Fibroblast of lung (primary cell): ENCODE results near the gene CHFR. TPM values are rescaled to one million over a fixed set of nuclear protein-coding genes. Genes with fewer than 3 reads are reported as not detected.

Source experiments
- DNase-seq, 2 donors: peaks; one replicate each; pipeline versions ENCODE4 v3.0.0 to v3.0.0-alpha.2; 2010; ENCODE audit warnings: low read depth in 2 of 2
- H2AFZ ChIP-seq: 2 replicates; pipeline ENCODE4 v1.5.1; 2012; ENCODE audit warnings: low read length, control low read depth, inconsistent platforms
- H3K27ac ChIP-seq: 2 replicates; pipeline ENCODE4 v1.5.1; 2011; ENCODE audit warnings: low read length, control low read depth; ENCODE audit not compliant: insufficient read depth
- H3K27me3 ChIP-seq: 2 replicates; pipeline ENCODE4 v1.5.1; 2011; ENCODE audit warnings: mild to moderate bottlenecking, low read length; ENCODE audit not compliant: control insufficient read depth, insufficient read depth
- H3K36me3 ChIP-seq: 2 replicates; pipeline ENCODE4 v1.5.1; 2011; ENCODE audit warnings: low read length; ENCODE audit not compliant: control insufficient read depth, insufficient read depth
- H3K4me1 ChIP-seq: 2 replicates; pipeline ENCODE4 v1.5.1; 2011; ENCODE audit warnings: low read length; ENCODE audit not compliant: control insufficient read depth, insufficient read depth; ENCODE audit errors: extremely low read depth
- H3K4me2 ChIP-seq: 2 replicates; pipeline ENCODE4 v1.5.1; 2011; ENCODE audit warnings: low read length, control low read depth; ENCODE audit not compliant: insufficient read depth; ENCODE audit errors: extremely low read depth
- H3K4me3 ChIP-seq, 4 experiments: fragments of 200-600 bp in 1 of 4; sonication (generic) in 1 of 4; replicated peaks in 1 of 4; 2 replicates each; pipeline ENCODE4 v1.5.1; 2011 to 2016; ENCODE audit warnings: low read length in 4 of 4, low read depth in 3 of 4, mild to moderate bottlenecking in 3 of 4, control low read depth in 2 of 4, inconsistent platforms in 1 of 4, mixed read lengths in 1 of 4; ENCODE audit not compliant: insufficient read depth in 1 of 4; ENCODE audit errors: control extremely low read depth in 1 of 4
- H3K79me2 ChIP-seq: 2 replicates; pipeline ENCODE4 v1.5.1; 2012; ENCODE audit warnings: mild to moderate bottlenecking, low read length, inconsistent platforms; ENCODE audit not compliant: control insufficient read depth, insufficient read depth
- H3K9ac ChIP-seq: 2 replicates; pipeline ENCODE4 v1.5.1; 2011; ENCODE audit warnings: mild to moderate bottlenecking, low read length, control low read depth; ENCODE audit not compliant: insufficient read depth
- H3K9me3 ChIP-seq: 2 replicates; pipeline ENCODE4 v1.5.1; 2012; ENCODE audit warnings: low read depth, low read length; ENCODE audit not compliant: control insufficient read depth, insufficient read depth
- H4K20me1 ChIP-seq: 2 replicates; pipeline ENCODE4 v1.5.1; 2011; ENCODE audit warnings: low read length; ENCODE audit not compliant: control insufficient read depth, insufficient read depth; ENCODE audit errors: extremely low read depth
- CTCF ChIP-seq, 2 donors: IDR thresholded peaks in 1 of 2; conservative IDR thresholded peaks in 1 of 2; 1 replicate in 1 of 2; 2 replicates in 1 of 2; pipeline ENCODE4 v1.5.1; 2011 to 2012; ENCODE audit warnings: low read length in 2 of 2, control low read depth in 1 of 2, inconsistent platforms in 1 of 2, low read depth in 1 of 2, mild to moderate bottlenecking in 1 of 2
- EZH2 ChIP-seq: IDR thresholded peaks from 2 replicates; pipeline ENCODE4 v1.5.1; 2012; ENCODE audit warnings: low read length, control low read depth, mild to moderate bottlenecking; ENCODE audit errors: missing control alignments
- polyA plus RNA-seq, 2 donors: library from polyadenylated mRNA; depleted of rRNA in 1 of 2; stranded (reverse) in 1 of 2; unstranded in 1 of 2; fragments of >200 nt; gene quantifications; 2 replicates each; pipeline ENCODE4 v1.2.1, GENCODE V29; 2011 to 2012; ENCODE audit warnings: missing spikeins in 1 of 2
- total RNA-seq: library from RNA; depleted of rRNA; stranded (reverse); fragments of >200 nt; gene quantifications from 2 replicates; pipeline ENCODE4 v1.2.1, GENCODE V29; 2014

CHFR gene
- total and polyA plus RNA-seq, 2 donors (not counting 1 experiment from before 2014, with no cell fraction given): 24.3 to 28.2 TPM

GRCh38 chr12:132852496-132852895 lies 34.9 kb downstream of the CHFR start:
- Histone ChIP-seq H3K9ac (no peak overlapping the region), H3K4me3 (no peak overlapping the region), H2AFZ (no peak overlapping the region), H3K79me2 (no peaks in the 10 kb centered on the region), H3K4me1 (no peaks in the 10 kb centered on the region), H3K4me2 (no peak overlapping the region), H3K27me3 (no peaks in the 10 kb centered on the region), H3K36me3 (peaks cover 46% of the 10 kb centered on the region), H4K20me1 (no peaks in the 10 kb centered on the region), H3K9me3 (no peaks in the 10 kb centered on the region), H3K27ac (no peak overlapping the region)
- no peak for DNase-seq
- TF ChIP-seq EZH2 (no peak), CTCF (conservative IDR thresholded peaks at IDR 0.05 in 1 of 2, IDR thresholded peaks at IDR 0.05 in 1 of 2; ENCODE audit: low read depth in 1 of 2, low read length in 2 of 2) (no peak)

- TF ChIP-seq CTCF (conservative IDR thresholded peaks at IDR 0.05 in 1 of 2, IDR thresholded peaks at IDR 0.05 in 1 of 2; ENCODE audit: low read depth in 1 of 2, low read length in 2 of 2) (no peak), EZH2 (no peak)
- H3K36me3 ChIP-seq: peaks cover 45% of the 10 kb centered on the region
- H2AFZ ChIP-seq: no peak overlapping the region
- no peak overlapping the region for H3K27ac ChIP-seq
- no peaks in the 10 kb centered on the region for H3K79me2 ChIP-seq
- no peak overlapping the region for H3K4me2 ChIP-seq
- no peaks in the 10 kb centered on the region for H4K20me1 ChIP-seq
- H3K9me3 ChIP-seq: no peaks in the 10 kb centered on the region
- H3K27me3 ChIP-seq: no peaks in the 10 kb centered on the region
- H3K4me3 ChIP-seq: no peak overlapping the region
- no peak overlapping the region for H3K9ac ChIP-seq
- DNase-seq: no peak
- H3K4me1 ChIP-seq: no peaks in the 10 kb centered on the region
Measured at GRCh38 chr12:132851465-132851864, 35.9 kb downstream of the CHFR start.

GRCh38 chr12:132850291-132850690 lies 37.1 kb downstream of the CHFR start:
- Histone ChIP-seq H3K9ac (no peak overlapping the region), H3K4me2 (no peak overlapping the region), H4K20me1 (no peaks in the 10 kb centered on the region), H3K79me2 (no peaks in the 10 kb centered on the region), H2AFZ (no peak overlapping the region), H3K9me3 (no peaks in the 10 kb centered on the region), H3K4me1 (no peaks in the 10 kb centered on the region), H3K27ac (no peak overlapping the region), H3K36me3 (peaks cover 38% of the 10 kb centered on the region), H3K27me3 (no peaks in the 10 kb centered on the region), H3K4me3 (no peak overlapping the region)
- DNase-seq: no peak
- no peak for TF ChIP-seq CTCF (conservative IDR thresholded peaks at IDR 0.05 in 1 of 2, IDR thresholded peaks at IDR 0.05 in 1 of 2; ENCODE audit: low read depth in 1 of 2, low read length in 2 of 2)
- TF ChIP-seq EZH2: no peak
